Endometrial microvascular endothelial cells (primary cell): ENCODE results near the gene YTHDF2. TPM values are rescaled to one million over a fixed set of nuclear protein-coding genes. Genes with fewer than 3 reads are reported as not detected.
"Not testable (repeated sequence)": the region's sequence is repeated elsewhere in the genome, so short reads cannot be mapped to it uniquely, and the experiment has no call there.

Source experiments
- in situ Hi-C: cut with HindIII; loops from 2 replicates; pipeline ENCODE4 v1.10.0; 2017; ENCODE audit warnings: low sequenced_read_pairs, low pct_unique_long_range_greater_than_20kb; ENCODE audit errors: inconsistent ontology term
- total RNA-seq: library from RNA; depleted of rRNA; stranded (reverse); fragments of >200 nt; gene quantifications from one replicate; pipeline ENCODE4 v1.2.3, GENCODE V29; 2015; ENCODE audit errors: inconsistent ontology term

YTHDF2 gene
- total RNA-seq, 1 donor from 2014 or later, result 66.2 TPM

DNA sequence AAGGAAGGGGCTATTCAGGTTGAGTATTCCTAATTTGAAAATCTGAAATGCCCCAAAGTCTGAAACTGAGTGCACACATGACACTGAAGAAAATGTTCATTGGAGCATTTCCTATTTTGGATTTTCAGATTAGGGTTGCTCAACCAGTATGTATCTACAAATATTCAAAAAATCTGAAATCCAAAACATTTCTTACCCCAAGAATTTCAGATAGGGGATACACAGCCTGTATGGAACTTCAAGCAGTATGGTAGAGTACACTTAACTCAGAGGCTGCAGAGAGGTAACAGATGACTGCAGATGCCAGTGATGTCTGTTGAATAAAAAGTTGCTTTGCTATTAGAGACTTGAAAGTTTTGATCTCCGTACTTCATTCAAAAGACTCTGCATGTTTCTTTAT, 19.0 kb downstream of the YTHDF2 start:
- in situ Hi-C loops, result no loop called here

DNA sequence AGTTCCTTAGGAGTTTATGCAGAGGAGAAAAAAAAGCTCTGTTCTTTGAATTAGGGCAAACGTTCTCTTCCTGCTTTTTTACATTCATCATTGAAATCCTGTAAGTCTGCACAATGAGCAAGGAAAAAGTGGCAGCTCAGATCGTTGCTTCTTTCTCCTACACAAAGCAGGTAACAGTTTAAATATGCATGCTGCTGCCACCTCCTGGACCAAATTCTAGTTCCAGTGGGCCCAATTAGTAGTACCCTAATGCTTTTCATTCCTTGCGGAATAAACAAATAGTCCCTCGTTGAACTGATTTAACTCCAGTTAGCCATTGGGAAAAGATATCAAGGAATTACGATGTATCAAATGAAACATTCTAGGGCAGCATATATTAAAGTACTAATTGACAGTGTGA, 20.1 kb downstream of the YTHDF2 start:
- in situ Hi-C loops, result no loop called here

DNA sequence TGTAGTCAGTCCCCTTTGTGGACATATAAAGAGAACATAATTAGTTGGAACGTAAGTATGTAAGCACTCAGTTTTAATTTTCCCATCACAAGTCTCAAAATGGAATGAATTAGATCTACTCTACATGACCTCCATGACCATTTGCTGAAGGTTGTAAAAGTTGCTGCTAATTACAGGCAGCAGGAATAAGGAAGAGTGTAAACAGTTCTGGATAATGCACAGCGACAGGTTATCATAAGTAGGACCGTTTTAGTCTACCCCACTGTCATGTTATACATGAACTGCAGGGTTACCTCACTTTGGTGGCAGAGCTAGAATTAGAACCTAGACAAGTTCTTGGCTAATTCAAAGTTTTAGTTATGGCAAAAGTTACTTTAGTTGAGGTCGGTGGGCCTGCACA, 21.7 kb downstream of the YTHDF2 start:
- in situ Hi-C loops, result no loop called here

DNA sequence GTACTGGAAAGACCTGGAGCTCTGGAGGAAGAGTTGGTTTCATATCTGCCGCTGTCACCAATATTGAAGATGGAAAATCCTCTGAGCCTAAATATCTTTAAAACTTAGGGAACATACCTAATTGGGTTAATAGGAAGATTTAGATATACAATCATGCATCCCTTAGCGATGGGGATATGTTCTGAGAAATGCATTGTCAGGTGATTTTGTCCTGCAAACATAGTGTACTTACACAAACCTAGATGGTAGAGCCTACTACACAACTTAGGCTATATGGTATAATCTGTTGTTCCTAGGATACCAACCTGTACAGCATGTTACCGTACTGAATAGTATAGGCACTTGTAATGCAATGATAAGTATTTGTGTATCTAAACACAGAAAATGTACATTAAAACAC, 22.5 kb downstream of the YTHDF2 start:
- in situ Hi-C loops, result no loop called here

DNA sequence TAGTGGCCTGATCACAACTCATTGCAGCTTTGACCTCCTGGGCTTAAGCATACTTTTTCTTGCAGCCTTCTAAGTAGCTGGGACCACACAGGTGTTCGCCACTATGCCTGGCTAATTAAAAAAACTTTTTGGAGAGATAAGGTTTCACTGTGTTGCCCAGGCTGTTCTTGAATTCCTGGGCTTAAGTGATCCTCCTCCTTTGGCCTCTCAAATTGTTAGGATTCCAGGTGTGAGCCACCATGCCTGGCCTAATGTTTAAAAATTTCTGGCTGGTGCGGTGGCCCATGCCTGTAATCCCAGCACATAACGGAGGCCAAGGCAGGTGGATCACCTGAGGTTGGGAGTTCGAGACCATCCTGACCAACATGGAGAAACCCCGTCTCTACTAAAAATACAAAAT, 24.4 kb downstream of the YTHDF2 start:
- in situ Hi-C loops, result no loop called here

DNA sequence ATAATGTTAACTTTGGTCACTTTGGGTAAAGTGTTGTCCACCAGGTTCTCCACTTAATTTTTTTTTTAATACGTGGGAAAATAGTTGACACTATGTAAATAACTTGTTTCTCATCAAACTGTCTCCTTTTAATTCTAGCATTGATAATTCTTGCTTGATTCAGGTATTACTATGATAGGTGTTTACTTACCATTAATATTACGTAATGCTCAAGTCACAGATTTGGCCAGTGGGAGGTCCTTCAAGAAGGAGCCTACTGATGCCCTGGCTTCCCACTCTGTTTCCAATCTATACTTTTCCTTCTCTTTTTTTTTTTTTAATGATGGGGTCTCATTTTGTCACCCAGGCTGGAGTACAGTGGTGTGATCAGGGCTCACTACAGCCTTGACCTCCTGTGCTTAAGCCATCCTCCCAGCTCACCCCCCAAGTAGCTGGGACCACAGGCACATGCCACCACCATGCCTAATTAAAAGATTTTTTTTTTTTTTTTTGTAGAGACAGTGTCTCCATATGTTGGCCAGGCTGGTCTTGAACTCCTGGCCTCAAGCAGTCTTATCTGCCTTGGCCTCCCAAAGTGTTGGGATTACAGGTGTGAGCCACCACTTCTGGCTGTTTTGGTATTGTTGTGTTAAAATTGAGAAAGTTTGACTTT, 29.9 kb downstream of the YTHDF2 start:
- in situ Hi-C loops, result no loop called here

DNA sequence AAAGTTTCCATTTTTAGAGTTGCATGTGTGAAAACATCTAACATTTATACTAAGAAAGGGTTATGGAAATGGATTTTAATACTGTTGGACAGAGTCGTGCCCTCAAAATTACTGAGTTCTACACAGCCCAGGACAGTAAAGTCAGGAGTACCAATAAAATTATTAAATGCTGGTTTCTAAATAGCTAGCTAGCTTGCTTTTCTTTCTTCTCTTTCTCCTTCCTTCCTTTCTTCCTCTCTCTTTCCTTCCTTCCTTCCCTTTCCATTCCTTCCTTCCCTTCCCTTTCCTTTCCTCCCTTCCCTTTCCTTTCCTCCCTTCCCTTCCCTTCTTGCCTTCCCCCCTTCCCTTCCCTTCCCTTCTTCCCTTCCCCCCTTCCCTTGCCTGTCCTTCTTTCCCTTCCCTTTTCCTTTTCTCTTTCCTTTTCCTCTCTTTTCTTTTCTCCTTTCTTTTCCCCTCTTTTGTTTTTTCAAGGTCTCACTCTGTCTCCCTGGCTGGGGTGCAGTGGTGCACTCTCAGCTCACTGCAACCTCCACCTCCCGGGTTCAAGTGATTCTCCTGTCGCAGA, 33.9 kb downstream of the YTHDF2 start:
- in situ Hi-C loops, result no loop called here

DNA sequence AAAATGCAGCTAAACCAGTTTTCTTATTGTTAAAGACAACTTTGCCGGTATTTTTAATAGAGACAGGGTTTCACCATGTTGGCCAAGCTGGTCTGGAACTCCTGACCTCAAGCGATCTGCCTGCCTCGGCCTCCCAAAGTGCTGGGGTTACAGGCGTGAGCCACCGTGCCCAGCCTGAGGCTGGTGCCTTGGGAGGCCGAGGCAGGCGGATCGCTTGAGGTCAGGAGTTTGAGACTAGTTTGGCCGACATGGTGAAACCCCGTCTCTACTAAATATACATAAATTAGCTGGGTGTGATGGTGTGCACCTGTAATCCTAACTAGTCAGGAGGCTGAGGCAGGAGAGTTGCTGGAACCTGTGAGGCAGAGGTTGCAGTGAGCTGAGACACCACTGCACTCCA, 35.2 kb downstream of the YTHDF2 start:
- in situ Hi-C loops, result not testable (repeated sequence)

DNA sequence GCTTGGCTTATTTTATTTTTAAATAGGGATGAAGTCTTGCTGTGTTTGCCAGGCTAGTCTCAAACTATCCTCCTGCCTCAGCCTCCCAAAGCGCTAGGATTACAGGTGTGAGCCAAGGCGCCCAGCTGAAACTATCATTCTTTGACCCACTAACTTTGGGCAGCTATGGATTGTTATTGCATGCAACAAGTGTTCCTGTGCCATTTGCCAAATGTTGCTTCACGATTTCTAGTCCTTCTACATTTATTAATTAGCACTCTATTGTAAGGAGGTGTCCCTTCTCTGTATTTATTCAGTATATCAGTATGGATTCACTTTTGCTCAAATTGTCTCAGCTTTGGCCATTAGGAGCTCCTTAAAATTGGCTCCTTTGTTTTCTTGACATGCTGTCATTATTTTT, 36.4 kb downstream of the YTHDF2 start:
- in situ Hi-C loops, result no loop called here

DNA sequence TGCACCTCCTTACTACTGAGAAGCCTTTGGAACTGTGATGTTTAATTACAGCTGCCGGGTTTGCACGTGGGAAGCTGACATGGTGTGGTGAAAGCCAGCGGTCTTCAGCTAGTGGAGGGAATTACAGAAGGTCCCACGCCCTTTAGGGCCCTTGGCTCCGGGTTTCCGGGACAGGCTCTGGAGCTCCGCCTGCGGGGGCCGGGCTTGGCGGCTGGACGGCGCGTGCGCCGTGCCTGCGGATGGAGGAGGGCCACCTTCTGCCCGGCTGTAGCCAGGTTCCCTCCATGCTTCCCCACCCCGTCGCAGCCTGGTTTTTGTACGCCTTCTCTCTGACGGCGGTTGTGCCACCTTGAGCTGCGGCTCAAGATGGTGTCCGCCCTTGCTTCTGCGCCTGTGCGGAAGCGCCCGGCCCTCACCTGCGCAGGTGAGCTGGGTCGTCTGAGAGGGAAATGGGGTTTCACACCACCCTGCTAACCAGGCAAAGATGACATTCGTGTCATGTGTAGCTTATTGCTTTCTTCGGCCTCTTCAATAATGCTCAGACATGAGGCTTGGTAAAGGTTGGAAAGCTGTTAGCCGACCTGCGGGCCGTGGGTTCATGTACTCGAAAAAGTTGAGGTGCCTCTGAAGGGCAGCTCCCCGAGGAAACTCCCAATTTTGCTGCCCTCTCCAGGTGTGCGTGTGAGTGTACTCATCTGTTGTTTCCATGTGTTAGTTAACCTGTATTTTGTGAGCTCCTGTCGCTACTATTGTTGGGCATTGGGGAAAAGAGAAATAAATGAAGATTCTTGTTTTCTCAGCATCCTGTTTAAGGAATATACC, 38.6 kb downstream of the YTHDF2 start:
- in situ Hi-C loops, result no loop called here

DNA sequence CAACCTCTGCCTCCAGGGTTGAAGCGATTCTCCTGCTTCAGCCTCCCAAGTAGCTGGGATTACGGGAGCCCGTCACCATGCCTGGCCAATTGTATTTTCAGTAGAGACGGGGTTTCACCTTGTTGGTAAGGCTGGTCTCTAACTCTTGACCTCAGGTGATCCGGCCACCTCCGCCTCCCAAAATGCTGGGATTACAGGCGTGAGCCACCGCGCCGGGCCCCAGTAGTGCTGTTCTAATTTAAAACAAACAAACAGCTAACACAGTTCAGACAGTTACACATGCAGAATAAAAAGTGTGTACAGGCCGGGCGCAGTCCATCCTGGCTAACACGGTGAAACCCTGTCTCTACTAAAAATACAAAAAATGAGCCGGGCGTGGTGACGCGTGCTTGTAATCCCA, 39.6 kb downstream of the YTHDF2 start:
- in situ Hi-C loops, result no loop called here

DNA sequence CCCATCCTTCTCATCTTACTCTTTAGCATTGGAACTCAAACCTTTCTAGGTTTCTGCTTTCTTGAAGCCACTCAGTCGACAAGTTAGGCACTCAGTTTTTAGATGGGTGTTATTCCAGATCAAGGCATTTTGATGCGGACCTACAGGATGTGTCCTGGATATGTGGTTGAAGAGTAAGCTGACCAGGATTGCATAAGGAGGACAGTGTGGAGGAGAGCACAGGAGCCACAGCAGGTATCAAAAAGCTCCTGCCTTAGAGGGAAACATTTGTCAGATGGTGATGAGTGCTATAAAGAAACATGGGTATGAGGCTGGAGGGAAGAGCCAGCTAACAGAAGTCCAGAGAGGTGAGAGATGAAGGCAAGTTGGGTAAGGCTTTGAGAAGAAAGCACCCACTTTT, 41.3 kb downstream of the YTHDF2 start:
- in situ Hi-C loops, result no loop called here

DNA sequence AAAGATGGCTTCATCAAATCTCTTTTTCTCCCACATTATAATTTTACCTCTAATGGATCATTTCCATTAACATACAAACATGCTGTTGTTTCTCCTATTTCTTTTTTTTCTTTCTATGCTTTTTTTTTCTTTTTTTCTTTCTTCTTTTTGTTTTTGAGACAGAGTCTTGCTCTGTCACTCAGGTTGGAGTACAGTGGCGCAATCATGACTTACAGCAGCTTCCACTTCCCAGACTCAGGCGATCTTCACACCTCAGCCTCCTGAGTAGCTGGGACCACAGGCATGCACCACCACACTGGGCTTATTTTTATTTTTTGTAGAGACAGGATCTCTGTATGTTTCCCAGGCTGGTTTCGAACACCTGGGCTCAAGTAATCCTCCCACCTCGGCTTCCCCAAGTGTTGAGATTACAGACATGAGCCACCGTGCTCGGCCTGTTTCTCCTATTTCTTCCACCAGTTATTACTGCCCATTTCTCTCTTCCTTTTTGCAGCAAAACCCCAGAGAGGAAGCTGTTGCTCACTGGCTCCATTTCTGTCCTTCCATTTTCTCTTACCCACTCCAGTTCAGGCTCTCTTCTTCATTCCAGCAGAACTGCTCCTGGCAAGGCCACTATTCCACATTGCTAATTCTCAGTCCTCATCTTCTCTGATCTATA, 43.1 kb downstream of the YTHDF2 start:
- in situ Hi-C loops, result no loop called here

DNA sequence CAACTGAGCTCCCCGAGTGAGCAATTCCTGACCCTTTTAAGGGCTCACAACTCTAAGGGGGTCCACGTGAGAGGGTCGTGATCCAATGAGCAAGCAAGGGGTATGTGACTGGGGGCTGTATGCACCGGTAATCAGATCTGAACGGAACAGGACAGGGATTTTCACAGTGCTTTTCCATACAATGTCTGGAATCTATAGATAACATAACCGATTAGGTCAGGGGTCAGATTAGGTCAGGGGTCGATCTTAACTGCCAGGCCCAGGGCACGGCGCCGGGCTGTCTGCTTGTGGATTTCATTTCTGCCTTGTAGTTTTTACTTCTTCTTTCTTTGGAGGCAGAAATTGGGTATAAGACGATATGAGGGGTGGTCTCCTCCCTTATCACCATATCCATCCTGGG, 44.6 kb downstream of the YTHDF2 start:
- in situ Hi-C loops, result no loop called here

DNA sequence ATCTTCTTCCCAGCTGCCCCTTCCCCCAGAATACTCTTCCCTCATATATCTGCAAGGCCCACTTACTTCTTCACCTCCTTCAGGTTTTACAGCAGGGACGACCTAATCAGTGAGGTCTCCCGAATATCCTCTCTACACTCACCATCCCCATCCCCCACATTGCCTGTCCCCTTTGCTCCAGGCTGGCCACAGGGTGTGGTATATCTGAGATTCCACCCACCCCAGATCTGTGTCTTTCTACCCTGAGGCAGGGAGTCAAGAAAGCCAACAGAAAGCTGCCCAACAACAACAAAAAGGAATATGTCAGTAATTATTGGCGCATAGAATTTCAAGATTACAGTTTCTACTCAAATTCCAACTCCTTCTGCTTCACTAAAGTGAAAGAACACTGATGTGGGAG, 45.3 kb downstream of the YTHDF2 start:
- in situ Hi-C loops, result no loop called here

DNA sequence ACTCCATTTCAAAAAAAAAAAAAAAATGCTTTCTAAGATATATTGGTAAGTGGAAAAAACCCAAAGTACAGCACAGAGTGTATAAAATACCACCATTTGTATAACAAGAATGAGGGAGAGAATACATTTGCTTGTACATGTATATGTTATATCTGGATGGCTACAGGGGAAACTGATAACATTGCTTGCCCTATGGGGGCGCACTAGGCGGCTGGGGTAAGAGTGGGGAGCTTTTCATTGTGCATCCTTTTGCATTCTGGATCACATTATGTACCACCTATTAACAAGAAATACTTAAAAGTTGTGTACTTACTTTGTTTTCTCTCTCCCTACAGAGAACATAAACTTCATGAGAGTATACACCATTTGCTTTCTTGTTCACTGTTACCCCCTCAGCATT, 46.6 kb downstream of the YTHDF2 start:
- in situ Hi-C loops, result no loop called here

DNA sequence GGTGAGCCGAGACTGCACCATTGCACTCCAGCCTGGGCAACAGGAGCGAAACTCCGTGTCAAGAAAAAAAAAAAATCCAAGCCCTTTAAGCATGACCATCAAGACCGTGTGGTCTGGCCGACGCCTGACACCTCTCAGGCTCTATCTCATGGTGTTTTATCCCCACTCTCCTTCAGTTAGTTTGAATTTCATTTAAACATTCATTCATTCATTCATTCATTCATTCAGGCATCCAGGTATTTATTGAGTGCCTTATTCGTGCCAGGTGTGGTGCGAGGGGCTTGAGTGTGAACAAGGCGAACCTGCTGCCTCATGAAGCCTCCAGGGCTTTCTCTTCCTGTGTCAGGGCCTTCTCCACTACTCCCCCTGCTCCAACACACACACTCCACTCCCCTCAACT, 52.7 kb downstream of the YTHDF2 start:
- in situ Hi-C loops, result no loop called here

DNA sequence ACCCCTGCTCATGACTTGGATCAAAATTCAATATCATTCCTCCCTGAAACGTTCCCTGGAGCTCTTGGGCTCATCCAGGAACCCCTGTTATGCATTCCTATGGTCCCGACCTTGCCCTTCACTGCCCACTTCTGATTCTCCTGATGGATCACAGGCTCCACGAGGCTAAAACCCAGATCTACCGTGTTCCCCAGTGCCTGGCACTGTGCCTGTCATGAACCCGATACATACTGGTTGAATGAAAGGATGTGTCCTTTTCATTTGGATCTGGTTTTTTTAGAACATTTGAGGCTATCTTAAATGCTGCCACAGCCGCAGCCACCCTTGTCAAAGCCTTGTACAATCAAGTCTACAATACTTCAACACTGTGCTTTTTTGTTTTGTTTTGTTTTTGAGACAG, 53.1 kb downstream of the YTHDF2 start:
- in situ Hi-C loops, result loop anchor here (10.0 kb wide), 1 partner anchor 45 kb away; no protein-coding TSS in a partner anchor

DNA sequence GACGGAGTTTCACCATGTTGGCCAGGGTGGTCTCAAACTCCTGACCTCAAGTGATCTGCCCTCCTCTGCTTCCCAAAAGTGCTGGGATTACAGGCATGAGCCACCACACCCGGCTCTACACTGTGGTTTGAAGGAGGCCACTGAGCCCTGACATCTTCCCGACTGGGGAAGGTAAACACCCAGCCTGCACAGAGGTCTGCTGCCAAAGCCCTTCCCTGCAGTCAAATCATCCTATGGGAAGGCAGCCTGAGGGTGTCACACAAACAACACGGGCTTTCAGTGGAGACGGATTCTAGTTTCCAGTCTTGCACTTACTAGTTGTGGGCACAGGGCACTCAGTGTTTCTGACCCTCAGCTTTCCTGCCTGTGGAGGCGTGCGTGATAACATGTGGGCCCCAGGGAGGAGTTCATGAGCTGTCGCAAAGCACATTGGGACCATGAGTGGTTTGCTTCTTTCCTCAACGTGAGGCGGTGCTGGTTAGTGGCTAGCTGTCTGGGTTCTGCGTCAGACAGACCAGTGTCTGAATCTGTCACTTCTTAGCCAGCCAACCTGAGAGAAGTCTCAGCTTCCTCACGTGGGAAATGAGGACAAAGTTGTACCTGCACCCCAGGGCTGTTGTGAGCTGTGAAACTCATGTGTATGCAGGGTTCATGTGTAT, 53.8 kb downstream of the YTHDF2 start:
- in situ Hi-C loops, result loop anchor here (10.0 kb wide), 1 partner anchor 46 kb away; no protein-coding TSS in a partner anchor
